ENCODE results near the gene ARHGEF28.

The ARHGEF28 gene

GRCh38 chr5:73962801-73963425 is 336.9 kb downstream of the ARHGEF28 start:
- no peak for DNase-seq (ENCODE audit: low read depth, low spot score)

GRCh38 chr5:73964352-73964865 is 338.4 kb downstream of the ARHGEF28 start:
- no peak for DNase-seq (ENCODE audit: low read depth, low spot score)

GRCh38 chr5:73966451-73966850 is 340.5 kb downstream of the ARHGEF28 start:
- no peak for DNase-seq (ENCODE audit: low read depth, low spot score)

GRCh38 chr5:73967347-73967746 is 341.4 kb downstream of the ARHGEF28 start:
- no peak for DNase-seq (ENCODE audit: low read depth, low spot score)

GRCh38 chr5:73968246-73968645 is 342.2 kb downstream of the ARHGEF28 start:
- no peak for DNase-seq (ENCODE audit: low read depth, low spot score)

GRCh38 chr5:73968729-73969128 is 342.7 kb downstream of the ARHGEF28 start:
- DNase-seq (ENCODE audit: low read depth, low spot score) = no peak

GRCh38 chr5:73969195-73970036 is 343.4 kb downstream of the ARHGEF28 start:
- DNase-seq (ENCODE audit: low read depth, low spot score) = no peak

- no peak for DNase-seq (ENCODE audit: low read depth, low spot score)
Measured at GRCh38 chr5:73971326-73971725, 345.3 kb downstream of the ARHGEF28 start.

GRCh38 chr5:73973135-73973534 is 347.1 kb downstream of the ARHGEF28 start:
- no peak for DNase-seq (ENCODE audit: low read depth, low spot score)

- no peak for DNase-seq (ENCODE audit: low read depth, low spot score)
Measured at GRCh38 chr5:73974871-73975360, 348.9 kb downstream of the ARHGEF28 start.

- no peak for DNase-seq (ENCODE audit: low read depth, low spot score)
Measured at GRCh38 chr5:73975845-73976244, 349.8 kb downstream of the ARHGEF28 start.

- no peak for DNase-seq (ENCODE audit: low read depth, low spot score)
Measured at GRCh38 chr5:73977146-73977545, 351.1 kb downstream of the ARHGEF28 start.

GRCh38 chr5:73979321-73979720 is 353.3 kb downstream of the ARHGEF28 start:
- DNase-seq (ENCODE audit: low read depth, low spot score) = no peak

- DNase-seq (ENCODE audit: low read depth, low spot score) = no peak
Measured at GRCh38 chr5:73981704-73982103, 355.7 kb downstream of the ARHGEF28 start.

GRCh38 chr5:73983644-73984043 is 357.6 kb downstream of the ARHGEF28 start:
- DNase-seq (ENCODE audit: low read depth, low spot score) = no peak

- no peak for DNase-seq (ENCODE audit: low read depth, low spot score)
Measured at GRCh38 chr5:73985145-73985544, 359.1 kb downstream of the ARHGEF28 start.

GRCh38 chr5:73986729-73987128 is 360.7 kb downstream of the ARHGEF28 start:
- no peak for DNase-seq (ENCODE audit: low read depth, low spot score)

GRCh38 chr5:73987915-73988314 is 361.9 kb downstream of the ARHGEF28 start:
- DNase-seq (ENCODE audit: low read depth, low spot score) = no peak

GRCh38 chr5:73989956-73990355 is 364.0 kb downstream of the ARHGEF28 start:
- no peak for DNase-seq (ENCODE audit: low read depth, low spot score)
